Motor neuron (in vitro differentiated cells): ENCODE data around the gene PRMT9. TPM values are rescaled to one million over a fixed set of nuclear protein-coding genes. Genes with fewer than 3 reads are reported as not detected.

Experiments used
- ATAC-seq, 8 experiments: fragments of 200-7000 bp; cut with Tn5 transposase; replicated peaks in 6 of 8; 2 replicates each; pipeline ENCODE4 v1.8.0; 2021; ENCODE audit warnings: mild to moderate bottlenecking in 8 of 8, moderate library complexity in 8 of 8
- H3K27ac ChIP-seq, 2 donors: fragments of 250-450 bp; sonication (Bioruptor Pico); 2 replicates each; pipeline ENCODE4 v1.9.0; 2021; ENCODE audit warnings: antibody characterized with exemption in 2 of 2, mild to moderate bottlenecking in 2 of 2, moderate library complexity in 1 of 2
- H3K4me1 ChIP-seq, 2 donors: fragments of 250-450 bp; sonication (Bioruptor Pico); replicated peaks in 1 of 2; 2 replicates each; pipeline ENCODE4 v1.6.1; 2021; ENCODE audit warnings: antibody characterized with exemption in 2 of 2, mild to moderate bottlenecking in 2 of 2, moderate library complexity in 1 of 2
- H3K4me3 ChIP-seq, 5 donors: fragments of 250-450 bp; sonication (Bioruptor Pico); 2 replicates each; pipeline ENCODE4 v1.9.0; 2021; ENCODE audit warnings: antibody characterized with exemption in 5 of 5, mild to moderate bottlenecking in 5 of 5, moderate library complexity in 4 of 5
- WGBS, 10 experiments: fragments of 450-650 bp; shearing (Covaris generic); methylation state at CpG; one replicate each; pipeline ENCODE4 v1.0.0; 2022; 5-methylcytosine and 5-hydroxymethylcytosine counted together
- in situ Hi-C, 9 experiments: fragments of 400-800 bp; cut with MboI; loops; one replicate each; pipeline ENCODE4 v1.15.0; 2021; ENCODE audit warnings: low sequenced_read_pairs in 9 of 9, low pct_unique_long_range_greater_than_20kb in 2 of 9; ENCODE audit not compliant: unreplicated experiment in 9 of 9
- total RNA-seq, 8 experiments: library from RNA; unstranded; fragments of 300-600 nt; gene quantifications; 2 replicates each; pipeline versions ENCODE4 v1.2.3 to v1.2.4, GENCODE V29; 2022

Gene PRMT9
- total RNA-seq = 10 to 100 TPM; 10.3 to 17.7 (median 15.0) TPM

GRCh38 chr4:147683717-147684700 is at the start of gene PRMT9:
PRMT9 (minus strand) TSS chr4:147684163; CDS start chr4:147683987, 176 bp downstream.
- WGBS, 10 experiments = 0 to 6% (median 0%) methylated on average over 3 to 25 of the region's 69 CpGs; no CpG with 5 or more reads in 1 of the 10 experiments
- Histone ChIP-seq H3K4me1 (peaks cover 5 to 14% of the 10 kb centered on the region in 2 donors), H3K27ac (peak within 1 kb of the TSS; percentile 89 to 92), H3K4me3 (peak within 1 kb of the TSS; percentile 66 to 81 (median 73))
- peak; percentile 95 to 99 (median 99) for ATAC-seq
- in situ Hi-C loops = no loop called here

- 0 to 20% (median 9%) methylated on average over 1 to 8 of the region's 38 CpGs; no CpG with 5 or more reads in 4 of the 10 experiments for WGBS, 10 experiments
- peaks cover 5 to 7% of the 10 kb centered on the region in 2 donors for H3K4me1 ChIP-seq
- no peak overlapping the region for H3K27ac ChIP-seq
- in situ Hi-C loops = no loop called here
- peak overlapping the region; percentile 49 to 64 (median 59) for H3K4me3 ChIP-seq
- ATAC-seq = peak; percentile 39 to 67 (median 62)
These were observed 48.7 kb upstream of the PRMT9 start for GRCh38 chr4:147732518-147733235.

GRCh38 chr4:147731580-147732517 is 47.9 kb upstream of the PRMT9 start, which contains the start of gene ARHGAP10:
ARHGAP10 (plus strand) TSS chr4:147732088; CDS start chr4:147732302, 214 bp downstream.
- H3K4me1 ChIP-seq = peaks cover 5 to 7% of the 10 kb centered on the region in 2 donors
- H3K27ac ChIP-seq = no peak within 1 kb of the TSS
- ATAC-seq = peak; percentile 74 to 86 (median 82)
- in situ Hi-C loops = no loop called here
- H3K4me3 ChIP-seq = peak within 1 kb of the TSS; percentile 49 to 64 (median 59)
- 0 to 2% (median 0%) methylated on average over 1 to 10 of the region's 106 CpGs; no CpG with 5 or more reads in 6 of the 10 experiments for WGBS, 10 experiments

- H3K4me3 ChIP-seq = no peak overlapping the region
- peaks cover 5 to 7% of the 10 kb centered on the region in 2 donors for H3K4me1 ChIP-seq
- no peak for ATAC-seq
- H3K27ac ChIP-seq = no peak overlapping the region
- in situ Hi-C loops = no loop called here
- WGBS, 10 experiments = 13 to 94% (median 47%) methylated on average over 3 to 4 of the region's 4 CpGs; no CpG with 5 or more reads in 2 of the 10 experiments
These were observed 46.4 kb upstream of the PRMT9 start for GRCh38 chr4:147730333-147730732.

GRCh38 chr4:147727476-147728028 is 43.6 kb upstream of the PRMT9 start:
- Histone ChIP-seq H3K4me3 (no peak overlapping the region), H3K4me1 (no peaks in the 10 kb centered on the region), H3K27ac (no peak overlapping the region)
- 38 to 100% (median 84%) methylated on average over 1 to 2 of the region's 2 CpGs; no CpG with 5 or more reads in 2 of the 10 experiments for WGBS, 10 experiments
- no peak for ATAC-seq
- in situ Hi-C loops = no loop called here

- 60 to 83% (median 74%) methylated on average over 1 to 2 of the region's 4 CpGs; no CpG with 5 or more reads in 6 of the 10 experiments for WGBS, 10 experiments
These were observed 41.7 kb upstream of the PRMT9 start for GRCh38 chr4:147725673-147726072.

GRCh38 chr4:147724468-147725201 is 40.7 kb upstream of the PRMT9 start:
- H3K4me3 ChIP-seq = no peak overlapping the region
- in situ Hi-C loops = loop anchor here in 2 of 9 experiments (25.0 kb wide), 1 partner anchor 138 kb away; no protein-coding TSS in a partner anchor
- 48 to 100% (median 67%) methylated on average over 1 to 9 of the region's 13 CpGs; no CpG with 5 or more reads in 1 of the 10 experiments for WGBS, 10 experiments
- H3K4me1 ChIP-seq = no peaks in the 10 kb centered on the region
- peak in 1 of 8 experiments; percentile 22 for ATAC-seq
- no peak overlapping the region for H3K27ac ChIP-seq

More at GRCh38 chr4:147725673-147726072, 41.7 kb upstream of the PRMT9 start:
- Histone ChIP-seq H3K4me1 (no peaks in the 10 kb centered on the region), H3K27ac (no peak overlapping the region), H3K4me3 (no peak overlapping the region)
- ATAC-seq = no peak
- in situ Hi-C loops = no loop called here

GRCh38 chr4:147723326-147723725 is 39.4 kb upstream of the PRMT9 start:
- in situ Hi-C loops = loop anchor here in 2 of 9 experiments (25.0 kb wide), 1 partner anchor 139 kb away; no protein-coding TSS in a partner anchor
- Histone ChIP-seq H3K4me3 (no peak overlapping the region), H3K4me1 (no peaks in the 10 kb centered on the region), H3K27ac (no peak overlapping the region)
- WGBS, 10 experiments = 50 to 92% (median 73%) methylated on average over 1 to 5 of the region's 5 CpGs
- ATAC-seq = peak in 5 of 8 experiments; percentile 66 to 92 (median 86)

GRCh38 chr4:147717878-147718277 is 33.9 kb upstream of the PRMT9 start:
- H3K4me1 ChIP-seq = no peaks in the 10 kb centered on the region
- H3K4me3 ChIP-seq = no peak overlapping the region
- H3K27ac ChIP-seq = no peak overlapping the region
- WGBS, 10 experiments = 82 to 94% (median 88%) methylated on average over 1 of the region's 1 CpG; no CpG with 5 or more reads in 1 of the 10 experiments
- no peak for ATAC-seq
- in situ Hi-C loops = loop anchor here in 3 of 9 experiments (10.0 to 25.0 kb wide), 2 partner anchors 144 to 147 kb away; no protein-coding TSS in a partner anchor

- H3K27ac ChIP-seq = no peak overlapping the region
- peak in 2 of 8 experiments; percentile 67 to 92 for ATAC-seq
- 70 to 95% (median 84%) methylated on average over 2 to 8 of the region's 8 CpGs for whole genome bisulfite sequencing, 10 experiments
- H3K4me3 ChIP-seq = no peak overlapping the region
- in situ Hi-C loops = loop anchor here in 3 of 9 experiments (10.0 to 25.0 kb wide), 2 partner anchors 148 to 150 kb away; no protein-coding TSS in a partner anchor
- H3K4me1 ChIP-seq = no peaks in the 10 kb centered on the region
These were observed 30.8 kb upstream of the PRMT9 start for GRCh38 chr4:147714575-147715401.
